WTC11 (cell line): ENCODE data around the gene ABHD12B. TPM values are rescaled to one million over a fixed set of nuclear protein-coding genes. Genes with fewer than 3 reads are reported as not detected.

ENCODE experiments used
- ATAC-seq: fragments of 200-7000 bp; cut with Tn5 transposase; 2 replicates; pipeline ENCODE4 v1.10.0; 2021; ENCODE audit warnings: mild to moderate bottlenecking, moderate library complexity
- CTCF ChIA-PET: fragments of 300-600 bp; sonication (Branson Sonifier 250); formaldehyde crosslinking; loops from one replicate; lab custom pipeline; 2021; ENCODE audit warnings: antibody characterized with exemption; lab: Charles Lee
- POLR2A ChIA-PET: fragments of 350-600 bp; sonication (Branson Sonifier 250); formaldehyde crosslinking; loops from one replicate; lab custom pipeline; 2021; ENCODE audit warnings: antibody characterized with exemption; lab: Charles Lee
- DNase-seq: peaks from one replicate; pipeline ENCODE4 v3.0.0; 2021; ENCODE audit warnings: low spot score
- H3K27ac Mint-ChIP-seq: 2 replicates; pipeline ENCODE4 v1.8.0; 2021; ENCODE audit warnings: mixed read lengths
- H3K27me3 Mint-ChIP-seq: 2 replicates; pipeline ENCODE4 v1.8.0; 2021; ENCODE audit warnings: low read depth, mild to moderate bottlenecking, moderate library complexity, mixed read lengths
- H3K36me3 Mint-ChIP-seq: 2 replicates; pipeline ENCODE4 v1.8.0; 2021; ENCODE audit warnings: mixed read lengths
- H3K4me1 Mint-ChIP-seq: 2 replicates; pipeline ENCODE4 v1.8.0; 2022; ENCODE audit warnings: mixed read lengths
- H3K4me3 Mint-ChIP-seq: 2 replicates; pipeline ENCODE4 v1.8.0; 2021; ENCODE audit warnings: mild to moderate bottlenecking, moderate library complexity, mixed read lengths
- H3K9me3 Mint-ChIP-seq: 2 replicates; pipeline ENCODE4 v1.8.0; 2021; ENCODE audit warnings: mixed read lengths
- CREB1 ChIP-seq: sonication (generic); formaldehyde crosslinking; IDR thresholded peaks from 2 replicates; pipeline ENCODE4 v1.8.0; 2023; ENCODE audit warnings: mild to moderate bottlenecking, missing genetic modification reagents
- CREM ChIP-seq: sonication (generic); formaldehyde crosslinking; IDR thresholded peaks from 2 replicates; pipeline ENCODE4 v1.8.1; 2022; ENCODE audit warnings: mild to moderate bottlenecking, missing genetic modification reagents, moderate library complexity
- EMX1 ChIP-seq: fragments of 250-450 bp; sonication (Bioruptor Pico); IDR thresholded peaks from 2 replicates; pipeline ENCODE4 v1.8.0; 2021; ENCODE audit warnings: mild to moderate bottlenecking
- ETV6 ChIP-seq: sonication (generic); formaldehyde crosslinking; IDR thresholded peaks from 2 replicates; pipeline ENCODE4 v1.8.1; 2022; ENCODE audit warnings: mild to moderate bottlenecking, missing genetic modification reagents
- FOXJ3 ChIP-seq: sonication (generic); formaldehyde crosslinking; IDR thresholded peaks from 2 replicates; pipeline ENCODE4 v1.9.0; 2021; ENCODE audit warnings: missing genetic modification reagents, mild to moderate bottlenecking, borderline replicate concordance
- FOXP1 ChIP-seq: sonication (generic); formaldehyde crosslinking; IDR thresholded peaks from 2 replicates; pipeline ENCODE4 v1.8.0; 2022; ENCODE audit warnings: missing genetic modification reagents, mild to moderate bottlenecking, moderate library complexity, borderline replicate concordance
- MXD4 ChIP-seq: fragments of 250-450 bp; sonication (Bioruptor Pico); IDR thresholded peaks from 2 replicates; pipeline ENCODE4 v1.8.0; 2021; ENCODE audit warnings: mild to moderate bottlenecking, moderate library complexity, borderline replicate concordance
- NFATC4 ChIP-seq: fragments of 250-450 bp; sonication (Bioruptor Pico); IDR thresholded peaks from 2 replicates; pipeline ENCODE4 v1.9.0; 2021; ENCODE audit warnings: mild to moderate bottlenecking
- NFYB ChIP-seq: sonication (generic); formaldehyde crosslinking; conservative IDR thresholded peaks from 2 replicates; pipeline ENCODE4 v1.8.0; 2022; ENCODE audit warnings: low read depth, missing genetic modification reagents
- SOX15 ChIP-seq: fragments of 250-450 bp; sonication (Bioruptor Pico); IDR thresholded peaks from 2 replicates; pipeline ENCODE4 v1.9.0; 2021; ENCODE audit warnings: mild to moderate bottlenecking
- TCF7 ChIP-seq: sonication (generic); formaldehyde crosslinking; IDR thresholded peaks from 2 replicates; pipeline ENCODE4 v1.8.0; 2022; ENCODE audit warnings: mild to moderate bottlenecking, low read depth, missing genetic modification reagents, moderate library complexity
- TEAD4 ChIP-seq: sonication (generic); formaldehyde crosslinking; IDR thresholded peaks from 2 replicates; pipeline ENCODE4 v1.8.0; 2022; ENCODE audit warnings: mild to moderate bottlenecking, missing genetic modification reagents
- ZNF219 ChIP-seq: sonication (generic); formaldehyde crosslinking; IDR thresholded peaks from 2 replicates; pipeline ENCODE4 v1.8.0; 2023; ENCODE audit warnings: missing genetic modification reagents, mild to moderate bottlenecking, borderline replicate concordance
- ZNF263 ChIP-seq: sonication (generic); formaldehyde crosslinking; IDR thresholded peaks from 2 replicates; pipeline ENCODE4 v1.8.1; 2022; ENCODE audit warnings: low read depth, mild to moderate bottlenecking, moderate library complexity, missing genetic modification reagents
- total RNA-seq: library from RNA; stranded (reverse); gene quantifications from 3 replicates; pipeline ENCODE4 v1.2.3, GENCODE V29; 2021
- TF ChIP-seq, protein P1 (sequence below): sonication (generic); formaldehyde crosslinking; IDR thresholded peaks from 2 replicates; pipeline ENCODE4 v1.8.0; 2022; ENCODE audit warnings: mild to moderate bottlenecking, missing genetic modification reagents
- TF ChIP-seq, protein P2 (sequence below): sonication (generic); formaldehyde crosslinking; IDR thresholded peaks from 2 replicates; pipeline ENCODE4 v1.8.0; 2023; ENCODE audit warnings: missing genetic modification reagents
- TF ChIP-seq, protein P3 (sequence below): fragments of 250-450 bp; sonication (Bioruptor Pico); IDR thresholded peaks from 2 replicates; pipeline ENCODE4 v1.9.0; 2021; ENCODE audit warnings: moderate library complexity, mild to moderate bottlenecking, inconsistent platforms, borderline replicate concordance
- TF ChIP-seq, protein P4 (sequence below): sonication (generic); formaldehyde crosslinking; IDR thresholded peaks from 2 replicates; pipeline ENCODE4 v1.8.1; 2022; ENCODE audit warnings: missing genetic modification reagents, borderline replicate concordance
- TF ChIP-seq, protein P5 (sequence below): sonication (generic); formaldehyde crosslinking; IDR thresholded peaks from 2 replicates; pipeline ENCODE4 v1.8.1; 2023; ENCODE audit warnings: mild to moderate bottlenecking, moderate library complexity, missing genetic modification reagents
- TF ChIP-seq, protein P6 (sequence below): sonication (generic); formaldehyde crosslinking; IDR thresholded peaks from 2 replicates; pipeline ENCODE4 v1.8.0; 2023; ENCODE audit warnings: mild to moderate bottlenecking, missing genetic modification reagents
- TF ChIP-seq, protein P7 (sequence below): sonication (generic); formaldehyde crosslinking; IDR thresholded peaks from 2 replicates; pipeline ENCODE4 v1.8.1; 2022; ENCODE audit warnings: mild to moderate bottlenecking, moderate library complexity, missing genetic modification reagents
- TF ChIP-seq, protein P8 (sequence below): fragments of 250-450 bp; sonication (Bioruptor Pico); IDR thresholded peaks from 2 replicates; pipeline ENCODE4 v1.9.0; 2021; ENCODE audit warnings: mild to moderate bottlenecking
- TF ChIP-seq, protein P9 (sequence below): fragments of 200-600 bp; IDR thresholded peaks from 2 replicates; pipeline ENCODE4 v1.8.0; 2022; ENCODE audit warnings: antibody characterized with exemption

The ABHD12B gene
- total RNA-seq, 1 experiment from 2014 or later, result 156 TPM

DNA sequence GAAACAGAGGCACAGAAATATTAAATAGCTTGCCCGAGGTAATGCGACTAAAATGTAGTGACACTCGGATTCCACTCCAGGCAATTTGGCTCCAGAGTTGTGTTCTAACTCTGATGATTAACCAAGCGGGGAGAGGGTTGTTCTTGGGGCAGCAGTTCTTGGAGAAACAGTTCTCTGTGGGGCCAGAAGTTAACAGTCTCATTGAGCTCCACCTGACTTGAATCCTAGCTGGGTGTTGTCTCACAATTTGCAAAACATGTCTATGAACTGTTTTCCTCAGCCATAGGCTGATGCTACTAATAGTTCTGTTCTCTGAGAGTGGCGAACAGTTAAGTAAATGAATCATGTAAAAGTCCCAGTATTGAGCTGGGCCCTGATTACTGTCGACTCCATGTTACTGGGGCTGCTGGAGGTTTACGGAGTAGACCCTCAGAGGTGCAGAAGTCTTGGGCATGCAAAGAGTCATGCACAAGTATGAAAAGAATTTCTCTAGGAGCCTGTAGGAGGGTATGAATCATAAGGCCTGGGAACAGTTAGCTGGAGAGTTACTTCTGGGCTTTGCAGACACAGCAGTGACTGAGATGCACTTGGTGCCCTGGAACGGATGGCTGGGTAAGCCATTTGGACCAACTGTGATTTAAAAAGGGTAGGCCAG lies 25.5 kb upstream of the ABHD12B start:
- CTCF ChIA-PET, result interaction anchor here (2.7 kb wide), 1 partner anchor 14 kb away, joined by 18 read pairs; no protein-coding TSS in a partner anchor
- Mint-ChIP-seq H3K36me3 (no peaks in the 10 kb centered on the region), H3K9me3 (no peaks in the 10 kb centered on the region), H3K4me3 (no peak overlapping the region), H3K4me1 (0 out of 2 replicates have a peak, but pooled peaks cover 6% of the 10 kb centered on the region), H3K27me3 (no peaks in the 10 kb centered on the region), H3K27ac (no peak overlapping the region)
- TF ChIP-seq EMX1 (CRISPR knock-in tag), result no peak
- no peak for TF ChIP-seq SOX15
- no peak for TF ChIP-seq NFATC4 (CRISPR knock-in tag)
- no peak for TF ChIP-seq ZNF219 (CRISPR knock-in tag)
- no peak for TF ChIP-seq CREB1 (CRISPR knock-in tag)
- TF ChIP-seq ETV6, result no peak
- TF ChIP-seq, protein P1, sequence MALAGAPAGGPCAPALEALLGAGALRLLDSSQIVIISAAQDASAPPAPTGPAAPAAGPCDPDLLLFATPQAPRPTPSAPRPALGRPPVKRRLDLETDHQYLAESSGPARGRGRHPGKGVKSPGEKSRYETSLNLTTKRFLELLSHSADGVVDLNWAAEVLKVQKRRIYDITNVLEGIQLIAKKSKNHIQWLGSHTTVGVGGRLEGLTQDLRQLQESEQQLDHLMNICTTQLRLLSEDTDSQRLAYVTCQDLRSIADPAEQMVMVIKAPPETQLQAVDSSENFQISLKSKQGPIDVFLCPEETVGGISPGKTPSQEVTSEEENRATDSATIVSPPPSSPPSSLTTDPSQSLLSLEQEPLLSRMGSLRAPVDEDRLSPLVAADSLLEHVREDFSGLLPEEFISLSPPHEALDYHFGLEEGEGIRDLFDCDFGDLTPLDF (CRISPR knock-in tag), result no peak
- TF ChIP-seq TEAD4 (CRISPR knock-in tag), result no peak
- TF ChIP-seq FOXP1 (CRISPR knock-in tag), result no peak
- no peak for TF ChIP-seq MXD4
- TF ChIP-seq, protein P2, sequence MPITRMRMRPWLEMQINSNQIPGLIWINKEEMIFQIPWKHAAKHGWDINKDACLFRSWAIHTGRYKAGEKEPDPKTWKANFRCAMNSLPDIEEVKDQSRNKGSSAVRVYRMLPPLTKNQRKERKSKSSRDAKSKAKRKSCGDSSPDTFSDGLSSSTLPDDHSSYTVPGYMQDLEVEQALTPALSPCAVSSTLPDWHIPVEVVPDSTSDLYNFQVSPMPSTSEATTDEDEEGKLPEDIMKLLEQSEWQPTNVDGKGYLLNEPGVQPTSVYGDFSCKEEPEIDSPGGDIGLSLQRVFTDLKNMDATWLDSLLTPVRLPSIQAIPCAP (CRISPR knock-in tag), result no peak
- no peak for TF ChIP-seq NFYB (CRISPR knock-in tag)
- TF ChIP-seq, protein P3, sequence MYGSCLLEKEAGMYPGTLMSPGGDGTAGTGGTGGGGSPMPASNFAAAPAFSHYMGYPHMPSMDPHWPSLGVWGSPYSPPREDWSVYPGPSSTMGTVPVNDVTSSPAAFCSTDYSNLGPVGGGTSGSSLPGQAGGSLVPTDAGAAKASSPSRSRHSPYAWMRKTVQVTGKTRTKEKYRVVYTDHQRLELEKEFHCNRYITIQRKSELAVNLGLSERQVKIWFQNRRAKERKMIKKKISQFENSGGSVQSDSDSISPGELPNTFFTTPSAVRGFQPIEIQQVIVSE (CRISPR knock-in tag), result no peak
- TF ChIP-seq TCF7 (CRISPR knock-in tag), result no peak
- TF ChIP-seq, protein P4, sequence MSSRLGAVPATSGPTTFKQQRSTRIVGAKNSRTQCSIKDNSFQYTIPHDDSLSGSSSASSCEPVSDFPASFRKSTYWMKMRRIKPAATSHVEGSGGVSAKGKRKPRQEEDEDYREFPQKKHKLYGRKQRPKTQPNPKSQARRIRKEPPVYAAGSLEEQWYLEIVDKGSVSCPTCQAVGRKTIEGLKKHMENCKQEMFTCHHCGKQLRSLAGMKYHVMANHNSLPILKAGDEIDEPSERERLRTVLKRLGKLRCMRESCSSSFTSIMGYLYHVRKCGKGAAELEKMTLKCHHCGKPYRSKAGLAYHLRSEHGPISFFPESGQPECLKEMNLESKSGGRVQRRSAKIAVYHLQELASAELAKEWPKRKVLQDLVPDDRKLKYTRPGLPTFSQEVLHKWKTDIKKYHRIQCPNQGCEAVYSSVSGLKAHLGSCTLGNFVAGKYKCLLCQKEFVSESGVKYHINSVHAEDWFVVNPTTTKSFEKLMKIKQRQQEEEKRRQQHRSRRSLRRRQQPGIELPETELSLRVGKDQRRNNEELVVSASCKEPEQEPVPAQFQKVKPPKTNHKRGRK (CRISPR knock-in tag), result no peak
- ATAC-seq, result no peak
- no peak for DNase-seq
- POLR2A ChIA-PET, result interaction anchor here (0.7 kb wide), 1 partner anchor 181 kb away, joined by 3 read pairs; no protein-coding TSS in a partner anchor

DNA sequence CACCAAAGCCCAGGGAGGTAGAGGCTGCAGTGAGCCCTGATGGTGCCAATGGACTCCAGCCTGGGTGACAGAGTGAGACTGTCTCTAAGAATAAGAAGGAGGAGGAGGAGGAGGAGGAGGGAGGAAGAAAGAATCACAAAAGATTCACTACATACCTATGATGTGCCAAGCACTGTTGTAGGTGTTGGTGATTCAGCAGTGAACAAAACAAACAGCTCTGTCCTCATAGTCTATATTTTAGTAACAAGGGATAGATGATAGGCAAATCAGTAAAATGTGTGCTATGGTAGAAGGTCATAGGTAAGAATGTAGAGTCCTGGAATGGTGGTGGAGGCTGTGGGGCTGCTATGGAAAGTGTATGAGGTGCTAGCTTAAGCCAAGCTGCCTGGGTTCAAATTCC lies 18.0 kb upstream of the ABHD12B start:
- no peak overlapping the region for H3K4me3 Mint-ChIP-seq
- no peaks in the 10 kb centered on the region for H3K9me3 Mint-ChIP-seq
- no peaks in the 10 kb centered on the region; the same call in none of the 2 replicates for H3K27me3 Mint-ChIP-seq
- DNase-seq, result no peak
- no peaks in the 10 kb centered on the region for H3K36me3 Mint-ChIP-seq
- H3K4me1 Mint-ChIP-seq, result peaks cover 7% of the 10 kb centered on the region
- ChIA-PET CTCF (interaction anchor here (1.0 kb wide), 1 partner anchor 24 kb away, joined by 4 read pairs; no protein-coding TSS in a partner anchor), POLR2A (no interaction called here)
- no peak for ATAC-seq
- no peak overlapping the region for H3K27ac Mint-ChIP-seq
- TF ChIP-seq, protein P5, sequence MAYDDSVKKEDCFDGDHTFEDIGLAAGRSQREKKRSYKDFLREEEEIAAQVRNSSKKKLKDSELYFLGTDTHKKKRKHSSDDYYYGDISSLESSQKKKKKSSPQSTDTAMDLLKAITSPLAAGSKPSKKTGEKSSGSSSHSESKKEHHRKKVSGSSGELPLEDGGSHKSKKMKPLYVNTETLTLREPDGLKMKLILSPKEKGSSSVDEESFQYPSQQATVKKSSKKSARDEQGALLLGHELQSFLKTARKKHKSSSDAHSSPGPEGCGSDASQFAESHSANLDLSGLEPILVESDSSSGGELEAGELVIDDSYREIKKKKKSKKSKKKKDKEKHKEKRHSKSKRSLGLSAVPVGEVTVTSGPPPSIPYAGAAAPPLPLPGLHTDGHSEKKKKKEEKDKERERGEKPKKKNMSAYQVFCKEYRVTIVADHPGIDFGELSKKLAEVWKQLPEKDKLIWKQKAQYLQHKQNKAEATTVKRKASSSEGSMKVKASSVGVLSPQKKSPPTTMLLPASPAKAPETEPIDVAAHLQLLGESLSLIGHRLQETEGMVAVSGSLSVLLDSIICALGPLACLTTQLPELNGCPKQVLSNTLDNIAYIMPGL (CRISPR knock-in tag), result no peak
- no peak for TF ChIP-seq ETV6
- TF ChIP-seq, protein P6, sequence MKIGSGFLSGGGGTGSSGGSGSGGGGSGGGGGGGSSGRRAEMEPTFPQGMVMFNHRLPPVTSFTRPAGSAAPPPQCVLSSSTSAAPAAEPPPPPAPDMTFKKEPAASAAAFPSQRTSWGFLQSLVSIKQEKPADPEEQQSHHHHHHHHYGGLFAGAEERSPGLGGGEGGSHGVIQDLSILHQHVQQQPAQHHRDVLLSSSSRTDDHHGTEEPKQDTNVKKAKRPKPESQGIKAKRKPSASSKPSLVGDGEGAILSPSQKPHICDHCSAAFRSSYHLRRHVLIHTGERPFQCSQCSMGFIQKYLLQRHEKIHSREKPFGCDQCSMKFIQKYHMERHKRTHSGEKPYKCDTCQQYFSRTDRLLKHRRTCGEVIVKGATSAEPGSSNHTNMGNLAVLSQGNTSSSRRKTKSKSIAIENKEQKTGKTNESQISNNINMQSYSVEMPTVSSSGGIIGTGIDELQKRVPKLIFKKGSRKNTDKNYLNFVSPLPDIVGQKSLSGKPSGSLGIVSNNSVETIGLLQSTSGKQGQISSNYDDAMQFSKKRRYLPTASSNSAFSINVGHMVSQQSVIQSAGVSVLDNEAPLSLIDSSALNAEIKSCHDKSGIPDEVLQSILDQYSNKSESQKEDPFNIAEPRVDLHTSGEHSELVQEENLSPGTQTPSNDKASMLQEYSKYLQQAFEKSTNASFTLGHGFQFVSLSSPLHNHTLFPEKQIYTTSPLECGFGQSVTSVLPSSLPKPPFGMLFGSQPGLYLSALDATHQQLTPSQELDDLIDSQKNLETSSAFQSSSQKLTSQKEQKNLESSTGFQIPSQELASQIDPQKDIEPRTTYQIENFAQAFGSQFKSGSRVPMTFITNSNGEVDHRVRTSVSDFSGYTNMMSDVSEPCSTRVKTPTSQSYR (CRISPR knock-in tag), result no peak
- TF ChIP-seq, protein P7, sequence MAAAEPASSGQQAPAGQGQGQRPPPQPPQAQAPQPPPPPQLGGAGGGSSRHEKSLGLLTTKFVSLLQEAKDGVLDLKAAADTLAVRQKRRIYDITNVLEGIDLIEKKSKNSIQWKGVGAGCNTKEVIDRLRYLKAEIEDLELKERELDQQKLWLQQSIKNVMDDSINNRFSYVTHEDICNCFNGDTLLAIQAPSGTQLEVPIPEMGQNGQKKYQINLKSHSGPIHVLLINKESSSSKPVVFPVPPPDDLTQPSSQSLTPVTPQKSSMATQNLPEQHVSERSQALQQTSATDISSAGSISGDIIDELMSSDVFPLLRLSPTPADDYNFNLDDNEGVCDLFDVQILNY, result no peak
- no peak for TF ChIP-seq EMX1 (CRISPR knock-in tag)
- no peak for TF ChIP-seq CREM (CRISPR knock-in tag)
- TF ChIP-seq, protein P8, sequence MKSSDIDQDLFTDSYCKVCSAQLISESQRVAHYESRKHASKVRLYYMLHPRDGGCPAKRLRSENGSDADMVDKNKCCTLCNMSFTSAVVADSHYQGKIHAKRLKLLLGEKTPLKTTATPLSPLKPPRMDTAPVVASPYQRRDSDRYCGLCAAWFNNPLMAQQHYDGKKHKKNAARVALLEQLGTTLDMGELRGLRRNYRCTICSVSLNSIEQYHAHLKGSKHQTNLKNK (CRISPR knock-in tag), result no peak
- no peak for TF ChIP-seq FOXJ3 (CRISPR knock-in tag)
- TF ChIP-seq ZNF263 (CRISPR knock-in tag), result no peak
- TF ChIP-seq, protein P9, sequence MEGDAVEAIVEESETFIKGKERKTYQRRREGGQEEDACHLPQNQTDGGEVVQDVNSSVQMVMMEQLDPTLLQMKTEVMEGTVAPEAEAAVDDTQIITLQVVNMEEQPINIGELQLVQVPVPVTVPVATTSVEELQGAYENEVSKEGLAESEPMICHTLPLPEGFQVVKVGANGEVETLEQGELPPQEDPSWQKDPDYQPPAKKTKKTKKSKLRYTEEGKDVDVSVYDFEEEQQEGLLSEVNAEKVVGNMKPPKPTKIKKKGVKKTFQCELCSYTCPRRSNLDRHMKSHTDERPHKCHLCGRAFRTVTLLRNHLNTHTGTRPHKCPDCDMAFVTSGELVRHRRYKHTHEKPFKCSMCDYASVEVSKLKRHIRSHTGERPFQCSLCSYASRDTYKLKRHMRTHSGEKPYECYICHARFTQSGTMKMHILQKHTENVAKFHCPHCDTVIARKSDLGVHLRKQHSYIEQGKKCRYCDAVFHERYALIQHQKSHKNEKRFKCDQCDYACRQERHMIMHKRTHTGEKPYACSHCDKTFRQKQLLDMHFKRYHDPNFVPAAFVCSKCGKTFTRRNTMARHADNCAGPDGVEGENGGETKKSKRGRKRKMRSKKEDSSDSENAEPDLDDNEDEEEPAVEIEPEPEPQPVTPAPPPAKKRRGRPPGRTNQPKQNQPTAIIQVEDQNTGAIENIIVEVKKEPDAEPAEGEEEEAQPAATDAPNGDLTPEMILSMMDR, result no peak
